KG1 (cell line): ENCODE data around the gene GLRA3.
"Not testable (repeated sequence)": the region's sequence is repeated elsewhere in the genome, so short reads cannot be mapped to it uniquely, and the experiment has no call there.

Experiments
- DNase-seq: peaks from one replicate; lab custom pipeline; 2025; lab: John Stamatoyannopoulos, UW

GLRA3 gene

DNA sequence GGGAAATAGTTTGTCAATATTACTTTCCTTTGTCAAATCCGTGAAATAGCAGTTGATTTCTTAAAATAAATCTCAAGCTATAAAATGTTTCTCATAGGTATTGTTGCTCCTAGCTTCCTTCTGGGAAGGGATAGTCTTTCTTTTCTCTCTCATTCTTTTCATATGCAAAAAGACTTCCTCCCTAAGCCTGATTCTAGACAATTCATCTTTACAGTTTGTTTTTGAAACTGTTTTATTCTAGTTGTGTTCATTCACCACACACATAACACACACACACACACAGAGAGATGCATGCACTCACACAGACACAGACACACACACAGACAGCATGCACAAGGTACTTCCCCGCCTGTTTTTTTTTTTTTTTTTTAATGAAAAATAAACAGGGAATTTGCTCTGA is 18.2 kb downstream of the GLRA3 start:
- no peak for DNase-seq

DNA sequence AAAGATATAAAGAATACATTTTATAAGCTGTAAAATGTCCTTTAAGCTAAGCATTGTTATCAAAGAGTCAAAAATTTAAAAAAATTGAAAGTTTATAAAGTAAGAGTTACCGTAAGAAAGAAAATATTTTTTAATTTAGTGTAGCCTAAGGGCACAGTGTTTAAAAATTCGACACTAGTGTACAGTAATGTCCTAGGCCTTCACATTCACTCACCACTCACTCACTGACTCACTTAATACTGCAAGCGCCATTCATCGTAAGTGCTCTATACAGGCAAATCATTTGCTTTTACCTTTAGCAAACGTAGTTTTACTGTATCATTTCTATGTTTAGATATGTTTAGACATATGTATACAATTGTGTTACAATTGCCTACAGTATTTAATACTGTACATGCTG is 20.2 kb downstream of the GLRA3 start:
- no peak for DNase-seq

DNA sequence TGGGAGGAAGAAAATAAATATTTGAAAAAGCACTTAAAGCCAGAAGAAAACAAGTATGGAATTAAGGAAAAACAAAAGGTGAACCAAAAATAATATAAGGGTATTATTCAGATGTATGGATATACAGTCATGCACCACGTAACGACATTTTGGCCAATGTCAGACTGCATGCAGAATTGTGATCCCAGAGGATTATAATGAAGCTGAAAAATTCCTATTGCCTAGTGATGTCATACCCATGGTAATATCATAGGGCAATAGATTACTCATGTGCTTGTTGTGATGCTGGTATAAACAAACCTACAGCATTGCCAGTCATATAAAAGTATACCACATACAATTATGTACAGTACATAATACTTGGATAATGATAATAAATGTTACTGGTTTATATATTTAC is 20.9 kb downstream of the GLRA3 start:
- DNase-seq, result no peak

DNA sequence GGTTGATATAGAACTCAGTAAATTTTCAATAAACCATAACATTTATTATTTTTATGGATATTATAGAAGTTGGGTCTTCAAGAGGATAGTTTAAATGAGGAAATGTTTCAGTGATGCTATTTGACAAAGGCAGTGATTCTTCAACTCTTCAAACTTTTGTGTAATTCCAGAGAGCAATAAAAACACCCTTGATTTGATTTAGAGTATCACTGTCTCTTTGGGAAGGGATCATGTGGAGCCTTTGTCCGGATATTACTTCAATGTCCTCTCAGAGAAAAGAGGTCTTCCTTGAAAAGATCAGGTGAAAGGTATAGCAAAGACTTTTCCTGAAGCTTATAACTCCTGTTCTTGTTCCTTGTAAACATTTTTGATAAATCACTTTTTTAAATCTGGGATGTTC is 23.3 kb downstream of the GLRA3 start:
- no peak for DNase-seq

DNA sequence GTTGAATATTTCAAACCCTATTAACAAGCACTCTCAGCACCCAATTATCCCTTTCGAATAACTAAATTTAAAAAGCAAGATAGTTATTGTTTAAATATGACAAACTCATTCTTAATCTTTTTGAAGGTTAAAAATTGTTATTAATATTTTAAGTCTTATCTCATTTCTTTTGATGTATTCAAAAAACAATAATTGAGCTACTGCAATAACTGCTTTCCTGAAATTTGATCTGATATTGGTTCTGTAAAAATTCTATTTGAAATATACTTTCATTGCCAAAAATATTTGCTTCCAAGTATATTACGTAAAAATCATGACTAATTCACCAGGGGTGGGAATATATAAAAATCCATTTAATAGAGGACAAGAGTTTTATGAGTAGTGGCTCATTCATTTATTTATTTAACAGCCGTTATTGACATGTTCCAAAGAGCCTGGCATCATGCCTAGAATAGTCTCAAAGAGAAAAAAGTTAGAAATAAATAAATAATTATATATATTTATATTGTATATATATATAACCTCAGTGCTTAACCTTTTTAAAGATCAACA is 34.4 kb downstream of the GLRA3 start:
- no peak for DNase-seq

DNA sequence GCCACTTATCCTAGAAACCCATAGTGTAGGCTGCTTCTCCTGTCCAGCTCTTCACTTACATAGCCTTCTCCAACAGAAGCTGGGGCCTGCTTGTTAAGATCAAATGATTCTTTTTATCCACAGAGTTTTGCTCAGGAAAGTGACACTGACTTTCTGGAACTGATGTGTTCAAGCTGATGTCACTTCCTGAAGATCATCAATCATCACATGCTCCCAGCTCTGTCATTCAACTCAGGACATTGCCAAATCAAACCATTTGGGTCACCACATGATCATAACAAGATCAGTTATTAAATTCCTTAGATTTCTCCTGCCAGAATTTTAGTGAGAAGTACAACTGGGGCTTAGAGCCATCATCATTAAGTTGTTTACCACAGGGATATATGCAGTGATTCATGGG is 39.4 kb downstream of the GLRA3 start:
- no peak for DNase-seq

DNA sequence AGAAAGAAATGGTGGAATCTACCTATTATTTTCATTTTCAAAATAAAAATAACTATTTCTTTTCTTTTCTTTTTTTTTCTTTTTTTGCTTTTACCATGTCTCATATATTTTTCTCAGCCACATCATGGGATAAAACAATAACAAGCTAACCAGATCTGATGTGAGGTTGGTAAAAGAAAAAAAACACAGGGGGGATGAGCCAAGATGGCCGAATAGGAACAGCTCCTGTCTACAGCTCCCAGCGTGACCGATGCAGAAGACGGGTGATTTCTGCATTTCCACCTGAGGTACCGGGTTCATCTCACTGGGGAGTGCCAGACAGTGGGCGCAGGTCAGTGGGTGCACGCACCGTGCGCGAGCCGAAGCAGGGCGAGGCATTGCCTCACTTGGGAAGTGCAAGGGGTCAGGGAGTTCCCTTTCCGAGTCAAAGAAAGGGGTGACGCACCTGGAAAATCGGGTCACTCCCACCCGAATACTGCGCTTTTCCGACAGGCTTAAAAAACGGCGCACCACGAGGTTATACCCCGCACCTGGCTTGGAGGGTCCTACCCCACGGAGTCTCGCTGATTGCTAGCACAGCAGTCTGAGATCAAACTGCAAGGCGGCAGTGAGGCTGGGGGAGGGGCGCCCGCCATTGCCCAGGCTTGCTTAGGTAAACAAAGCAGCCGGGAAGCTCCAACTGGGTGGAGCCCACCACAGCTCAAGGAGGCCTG is 50.6 kb downstream of the GLRA3 start:
- not testable (repeated sequence) for DNase-seq

DNA sequence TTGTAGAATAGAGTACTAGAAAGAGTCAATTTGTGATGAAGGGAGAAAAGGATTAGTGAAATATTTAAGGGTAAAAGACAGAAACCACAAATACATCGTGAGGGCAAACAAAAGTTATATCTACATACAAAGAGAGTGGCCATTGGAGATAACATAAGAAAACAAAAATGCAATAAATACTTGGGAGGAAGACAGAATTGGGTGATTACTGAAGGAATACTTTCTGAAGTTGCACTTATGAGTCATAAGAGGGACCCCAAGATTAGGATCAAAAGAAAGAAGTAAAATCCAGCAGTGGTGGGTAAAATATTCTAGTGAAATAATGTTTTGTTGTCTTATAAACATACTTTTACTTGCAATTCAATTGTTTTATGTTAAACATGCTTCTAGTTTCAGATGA is 53.7 kb downstream of the GLRA3 start:
- no peak for DNase-seq

DNA sequence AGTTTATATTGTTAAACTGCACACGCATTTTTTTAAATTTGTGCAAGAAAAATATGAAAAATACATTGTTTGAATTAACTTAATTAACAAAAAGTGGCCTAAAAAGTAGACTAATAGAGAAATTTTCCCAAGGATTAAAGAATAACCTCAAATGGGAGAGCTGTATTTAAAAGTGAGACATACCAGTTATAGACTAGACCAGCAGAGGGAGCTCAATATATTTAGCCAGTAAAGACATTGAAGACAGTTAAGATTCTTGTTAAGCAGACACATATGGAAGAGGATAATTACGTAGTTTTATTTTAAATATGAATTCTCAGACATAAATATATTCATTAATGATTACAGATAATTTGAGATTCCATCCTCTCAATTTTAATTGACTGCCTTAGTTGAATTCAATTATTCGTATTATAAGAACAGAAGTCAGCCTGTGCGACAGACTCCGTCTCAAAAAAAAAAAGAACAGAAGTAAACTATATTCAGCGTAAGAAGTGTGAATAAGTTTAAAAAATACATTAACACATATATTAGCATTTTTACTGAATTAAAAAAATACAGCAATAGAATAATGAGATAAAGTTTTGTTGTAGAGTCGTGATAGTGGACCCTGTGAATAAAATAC is 64.8 kb downstream of the GLRA3 start:
- DNase-seq, result no peak

DNA sequence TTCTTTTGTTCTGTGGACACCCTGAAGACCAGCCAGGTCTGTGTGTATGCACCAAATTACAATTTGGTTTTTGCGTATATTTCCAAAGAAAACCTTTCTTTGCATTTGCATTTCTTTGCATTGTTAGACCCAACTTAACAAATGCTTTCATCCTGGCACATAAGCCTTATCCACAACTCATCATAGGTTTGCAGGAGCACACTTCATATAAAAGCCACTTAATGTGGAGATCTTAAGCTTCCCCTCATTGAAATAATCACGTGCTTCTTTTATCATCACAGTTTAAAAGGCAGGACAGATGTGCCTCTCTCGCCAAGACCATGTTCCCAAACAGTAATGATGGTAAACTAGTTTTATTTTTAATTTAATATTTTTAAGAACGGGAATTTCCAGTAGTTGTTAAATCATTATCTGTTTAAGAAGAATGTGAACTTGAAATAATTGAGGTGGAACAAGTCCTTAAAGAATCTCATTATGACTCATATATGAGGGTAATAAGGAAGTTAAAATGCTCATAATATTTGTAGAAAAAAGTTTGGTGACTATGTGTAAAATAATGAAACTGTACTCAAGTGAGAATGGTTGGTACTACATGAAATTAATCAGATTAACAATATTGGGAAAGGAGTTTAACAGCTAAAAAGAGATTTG is 65.5 kb downstream of the GLRA3 start:
- no peak for DNase-seq

DNA sequence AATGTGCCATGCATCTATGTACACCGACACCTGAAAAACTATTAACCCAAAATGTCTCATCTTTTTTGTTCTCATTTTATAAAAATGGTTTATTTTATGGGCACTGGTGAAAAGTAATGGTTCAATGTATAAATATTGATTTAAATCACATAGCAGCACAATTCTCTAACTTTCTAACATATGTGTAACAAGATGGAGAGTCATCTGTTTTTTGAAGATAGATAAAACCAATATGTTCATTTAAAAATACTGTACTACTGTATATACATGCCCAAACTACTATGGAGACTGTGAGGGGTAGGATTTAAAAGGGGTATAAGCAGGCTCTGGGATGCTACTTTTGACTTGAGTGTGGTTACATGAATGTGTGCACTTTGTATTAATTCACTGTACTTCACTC is 67.6 kb downstream of the GLRA3 start:
- no peak for DNase-seq

DNA sequence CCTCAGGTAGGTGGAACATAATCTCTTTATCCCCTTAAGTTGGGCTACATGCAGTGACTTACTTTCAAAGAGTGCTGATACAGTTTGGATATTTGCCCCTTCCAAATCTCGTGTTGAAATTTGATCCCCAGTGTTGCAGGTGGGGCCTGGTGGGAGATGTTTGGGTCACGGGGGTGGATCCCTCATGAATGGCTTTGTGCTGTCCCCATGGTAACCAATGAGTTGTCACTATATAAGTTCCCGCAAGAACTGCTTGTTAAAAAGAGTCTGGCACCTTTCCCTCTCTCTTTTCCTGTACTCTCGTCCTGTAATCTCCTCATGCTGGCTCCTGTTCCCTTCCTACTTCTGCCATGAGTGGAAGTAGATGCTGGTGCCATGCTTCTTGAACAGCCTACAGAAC is 71.3 kb downstream of the GLRA3 start:
- no peak for DNase-seq

DNA sequence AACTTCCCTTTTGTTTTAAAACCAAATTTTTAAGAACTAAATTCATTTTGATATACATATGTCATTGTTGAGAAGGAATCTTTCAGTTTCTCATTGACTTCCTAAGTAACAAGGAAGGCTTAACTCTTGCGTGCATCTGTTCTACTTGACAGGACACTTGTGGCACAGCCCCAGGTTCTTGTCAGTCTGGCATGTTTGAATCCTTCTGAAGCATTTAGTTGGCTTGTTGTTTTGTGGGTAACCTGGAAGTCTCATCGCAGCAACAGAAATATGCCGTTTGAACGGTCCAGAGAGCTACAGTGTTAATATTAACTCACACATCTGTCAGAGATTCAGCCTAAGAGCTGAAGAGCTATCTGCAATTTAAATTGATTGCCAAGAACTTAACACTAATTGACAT is 76.0 kb downstream of the GLRA3 start:
- no peak for DNase-seq

DNA sequence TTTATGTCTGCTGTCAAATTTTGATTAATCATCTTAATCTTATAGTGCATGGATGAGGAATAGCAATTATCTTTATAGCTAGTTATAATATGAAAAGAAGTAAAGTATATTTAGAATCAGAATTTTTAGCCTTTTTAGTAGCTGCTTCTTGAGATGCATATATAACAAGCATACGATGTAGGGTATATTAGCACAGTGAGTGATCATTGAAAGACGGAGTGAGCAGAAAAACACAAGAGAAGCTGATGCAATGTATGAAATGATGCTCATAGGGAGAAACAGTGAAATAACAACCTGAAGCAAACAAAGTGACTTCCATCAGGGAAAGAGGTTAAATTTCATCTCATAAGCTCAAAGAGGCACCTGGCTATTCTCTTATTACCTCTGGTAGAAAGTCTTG is 77.0 kb downstream of the GLRA3 start:
- no peak for DNase-seq

DNA sequence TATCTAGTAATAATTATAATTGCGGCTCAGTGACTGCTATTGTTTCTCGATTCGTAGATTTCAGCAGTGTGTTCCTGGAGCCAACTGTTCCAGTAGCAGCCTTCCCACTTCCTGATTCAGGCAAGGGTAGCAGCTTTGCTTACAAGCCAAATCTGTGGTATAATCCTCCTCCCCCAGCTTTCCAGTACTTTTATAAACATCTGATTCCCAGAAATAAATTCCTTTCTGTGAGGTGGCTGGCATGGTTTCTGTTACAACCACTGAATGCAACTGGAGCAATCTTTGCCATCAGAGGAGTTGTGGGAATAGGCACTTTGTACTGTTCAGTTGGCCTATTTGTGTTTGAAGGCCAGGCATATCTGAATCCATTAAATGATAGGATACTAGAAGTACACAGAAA is 80.0 kb downstream of the GLRA3 start:
- no peak for DNase-seq

DNA sequence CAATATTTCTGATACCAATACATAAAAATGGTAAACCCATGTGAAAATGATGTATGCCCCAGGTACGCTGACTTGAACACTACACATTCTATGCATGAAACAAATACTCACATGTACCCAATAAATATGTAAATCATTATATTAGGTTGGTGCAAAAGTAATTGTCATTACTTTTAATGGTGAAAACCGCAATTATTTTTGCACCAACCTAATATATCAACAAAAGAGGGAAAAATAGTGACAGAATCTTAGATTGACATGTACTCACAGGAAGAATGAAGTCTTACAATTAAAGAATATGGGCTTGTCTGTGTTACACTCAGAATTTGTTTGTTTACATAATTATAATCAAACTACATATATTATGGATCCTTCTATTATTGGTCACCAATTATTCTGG is 82.3 kb downstream of the GLRA3 start:
- DNase-seq, result no peak

DNA sequence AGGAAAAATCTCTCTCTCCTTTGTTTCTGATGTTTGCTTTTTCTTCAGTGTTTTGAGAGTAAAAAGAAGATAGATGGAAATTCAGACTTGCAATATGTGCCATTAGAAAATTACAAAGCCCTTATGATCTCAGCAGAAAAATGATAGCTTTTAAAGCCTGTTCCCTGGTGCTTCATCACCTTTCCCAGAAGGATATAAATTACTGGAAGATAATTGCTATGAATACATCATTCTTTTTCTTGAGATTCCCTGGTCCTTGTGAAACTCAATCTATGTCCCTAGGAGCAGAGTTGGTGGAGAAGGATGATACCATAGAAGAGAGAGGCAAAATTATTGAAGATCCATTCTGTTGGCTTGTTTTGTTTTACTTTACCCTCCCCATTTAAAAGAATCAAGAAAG is 86.5 kb downstream of the GLRA3 start:
- no peak for DNase-seq

DNA sequence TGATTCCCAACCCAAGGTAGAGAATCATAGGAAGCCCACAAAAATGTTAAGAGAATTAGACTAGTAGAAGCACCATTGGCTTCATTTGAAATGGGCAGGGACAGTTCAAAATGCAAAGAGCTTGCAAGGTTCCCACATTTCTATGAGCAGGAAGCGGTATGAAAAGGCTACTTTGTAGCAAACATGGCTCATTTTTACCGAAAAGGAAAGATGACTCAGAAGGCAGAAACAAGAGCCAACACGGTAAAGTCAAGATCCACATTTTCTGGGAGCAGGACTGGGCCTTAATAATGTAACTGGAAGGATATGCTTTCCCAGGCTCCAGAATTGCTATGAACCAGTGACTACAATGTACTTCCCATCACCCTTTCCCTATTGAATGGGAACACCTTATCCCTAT is 89.5 kb downstream of the GLRA3 start:
- DNase-seq, result no peak

DNA sequence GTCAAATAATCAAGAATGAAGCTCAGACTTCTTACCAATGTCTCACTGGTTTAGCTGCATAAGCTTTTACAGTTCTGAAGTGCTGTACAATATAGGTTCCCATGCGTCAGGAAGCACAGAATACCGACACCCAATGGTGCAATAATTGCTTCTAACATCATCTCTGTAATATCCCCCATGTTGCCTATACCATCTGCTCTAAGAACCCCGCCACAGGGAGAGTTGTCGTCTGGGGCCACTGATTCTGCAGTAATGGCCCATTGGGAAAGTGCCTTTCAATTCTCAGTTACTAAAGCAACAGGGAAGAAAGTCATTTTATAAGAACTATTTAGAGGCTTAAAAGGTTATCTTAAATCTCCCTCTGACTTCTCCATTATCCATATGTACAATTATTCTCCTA is 94.9 kb downstream of the GLRA3 start:
- no peak for DNase-seq

DNA sequence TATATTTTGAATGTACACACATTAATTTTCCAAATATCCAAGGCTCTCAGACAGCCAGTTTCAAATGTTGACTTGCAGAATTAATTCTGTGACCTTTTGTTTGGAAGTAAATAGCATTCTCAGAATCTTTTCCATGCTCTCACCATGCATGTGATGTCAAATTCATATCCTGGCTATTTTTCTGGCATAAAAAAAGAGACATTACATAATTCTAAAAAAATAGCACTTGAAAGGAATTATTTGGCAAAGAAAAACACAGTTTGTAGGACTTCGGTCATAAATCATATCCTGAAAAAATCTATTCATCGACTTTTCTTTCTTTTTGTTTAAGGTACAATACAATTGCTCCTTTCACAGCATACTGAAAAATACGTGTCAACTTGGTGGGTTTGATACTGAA is 111.2 kb downstream of the GLRA3 start:
- no peak for DNase-seq

DNA sequence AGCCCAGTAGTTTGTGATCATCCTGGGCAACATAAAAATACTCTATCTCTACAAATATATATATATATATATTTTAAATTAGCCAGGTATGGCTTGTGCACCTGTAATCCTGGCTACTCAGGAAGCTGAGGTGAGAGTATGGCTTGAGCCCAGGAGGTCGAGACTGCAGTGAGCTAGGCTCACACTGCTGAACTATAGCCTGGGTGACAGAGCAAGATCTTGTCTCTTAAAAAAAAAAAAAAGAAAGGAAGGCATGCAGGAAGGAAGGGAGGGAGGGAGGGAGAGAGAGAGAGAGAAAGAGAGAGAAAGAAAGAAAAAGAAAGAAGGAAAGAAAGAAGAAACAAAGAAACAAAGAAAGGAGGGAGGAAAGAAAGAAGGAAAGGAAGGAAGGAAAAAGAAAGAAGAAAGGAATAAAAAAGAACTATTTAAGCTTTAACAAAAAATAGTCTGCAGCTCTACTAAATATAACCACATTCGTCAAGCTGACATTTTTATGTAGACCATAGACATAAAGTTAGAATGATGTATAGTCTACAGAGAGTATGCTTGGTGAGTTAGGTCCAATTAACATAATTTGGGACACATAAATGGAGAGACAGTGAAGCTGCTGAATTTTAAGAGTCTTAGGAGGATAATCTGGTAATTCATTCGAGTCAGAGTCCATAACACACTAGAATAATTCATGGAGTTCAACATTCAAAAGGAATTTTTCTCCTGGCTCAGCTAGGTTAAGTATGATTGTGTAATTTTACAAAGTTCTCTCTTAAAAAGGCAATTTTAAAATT is 111.9 kb downstream of the GLRA3 start:
- DNase-seq, result no peak

DNA sequence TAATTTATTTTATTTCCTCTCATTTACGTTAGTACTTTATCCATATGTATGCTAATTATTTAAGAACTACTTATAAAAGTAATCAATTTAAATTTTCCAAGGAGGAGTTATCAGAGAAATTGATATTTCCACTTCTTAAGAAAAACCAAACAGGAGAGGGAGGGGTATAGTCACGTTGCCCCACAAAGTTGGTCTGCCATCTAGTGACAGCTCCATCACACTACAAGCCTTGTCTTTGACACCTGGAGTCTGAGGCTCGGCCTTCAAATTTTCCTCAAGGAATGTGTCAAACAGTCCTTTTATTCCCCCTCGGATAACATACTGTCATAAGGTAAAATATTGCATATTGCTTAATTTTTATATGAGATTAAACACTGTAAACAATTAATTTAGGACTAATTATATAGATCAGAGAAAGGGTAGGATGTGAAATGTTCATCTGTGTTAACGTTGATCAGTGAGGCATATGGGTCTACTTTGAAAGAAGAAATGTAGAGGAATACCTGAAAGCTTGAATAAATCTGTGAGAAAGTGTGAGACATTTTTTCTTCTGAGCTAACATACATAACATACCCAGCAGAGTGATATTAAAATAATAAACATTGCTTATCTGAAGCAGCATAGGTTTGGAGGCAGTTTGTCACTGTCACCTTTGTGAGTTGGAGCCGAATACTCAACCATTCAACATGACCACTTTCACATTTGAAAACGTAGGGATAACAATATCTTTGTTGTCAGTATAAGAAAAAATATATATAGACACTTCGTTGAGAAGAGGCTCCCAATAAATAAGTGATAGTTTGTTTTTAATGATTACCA is 114.4 kb downstream of the GLRA3 start:
- DNase-seq, result no peak
